Osteoblast (primary cell): Measurements from ENCODE around the gene NCOA6. TPM values are rescaled to one million over a fixed set of nuclear protein-coding genes. Genes with fewer than 3 reads are reported as not detected.

ENCODE experiments used
- DNase-seq: peaks from one replicate; pipeline ENCODE4 v3.0.0; 2011; ENCODE audit warnings: low spot score, mixed read lengths; ENCODE audit not compliant: insufficient read length; ENCODE audit errors: missing footprints
- H2AFZ ChIP-seq: 2 replicates; pipeline ENCODE4 v1.6.0; 2011; ENCODE audit warnings: mild to moderate bottlenecking, low read length
- H3K27ac ChIP-seq: 2 replicates; pipeline ENCODE4 v1.5.1; 2011; ENCODE audit warnings: mild to moderate bottlenecking, low read depth, low read length, moderate library complexity
- H3K27me3 ChIP-seq: 2 replicates; pipeline ENCODE4 v1.6.0; 2012; ENCODE audit warnings: mild to moderate bottlenecking, control low read depth, inconsistent platforms, low read length, moderate library complexity; ENCODE audit not compliant: insufficient read depth
- H3K36me3 ChIP-seq: 2 replicates; pipeline ENCODE4 v1.5.1; 2011; ENCODE audit warnings: mild to moderate bottlenecking, low read length, control low read depth, moderate library complexity; ENCODE audit not compliant: insufficient read depth
- H3K4me1 ChIP-seq: 2 replicates; pipeline ENCODE4 v1.5.1; 2011; ENCODE audit warnings: mild to moderate bottlenecking, low read length, control low read depth, moderate library complexity; ENCODE audit not compliant: insufficient read depth
- H3K4me2 ChIP-seq: 2 replicates; pipeline ENCODE4 v1.6.0; 2011; ENCODE audit warnings: mild to moderate bottlenecking, low read length; ENCODE audit not compliant: insufficient read depth
- H3K4me3 ChIP-seq: fragments of 200-600 bp; sonication (generic); 3 replicates; pipeline ENCODE4 v1.5.1; 2012; ENCODE audit warnings: mild to moderate bottlenecking, low read length, inconsistent platforms; ENCODE audit not compliant: insufficient read depth
- H3K79me2 ChIP-seq: 2 replicates; pipeline ENCODE4 v1.6.0; 2012; ENCODE audit warnings: mild to moderate bottlenecking, low read length, control low read depth, inconsistent platforms; ENCODE audit not compliant: insufficient read depth
- H3K9me3 ChIP-seq: 2 replicates; pipeline ENCODE4 v1.5.1; 2011; ENCODE audit warnings: low read depth, low read length, control low read depth
- H4K20me1 ChIP-seq: 2 replicates; pipeline ENCODE4 v1.6.0; 2012; ENCODE audit warnings: mild to moderate bottlenecking, low read length, control low read depth; ENCODE audit not compliant: insufficient read depth
- total RNA-seq: library from RNA; depleted of rRNA; stranded (reverse); fragments of >200 nt; gene quantifications from 2 replicates; pipeline ENCODE4 v1.2.3, GENCODE V29; 2012
- TF ChIP-seq, protein P1 (sequence below): IDR thresholded peaks from 2 replicates; pipeline ENCODE4 v1.5.1; 2011; ENCODE audit warnings: mild to moderate bottlenecking, low read depth, low read length, moderate library complexity; ENCODE audit errors: extremely low read depth

Gene NCOA6
- total RNA-seq, 1 donor, result 8.7 TPM

DNA sequence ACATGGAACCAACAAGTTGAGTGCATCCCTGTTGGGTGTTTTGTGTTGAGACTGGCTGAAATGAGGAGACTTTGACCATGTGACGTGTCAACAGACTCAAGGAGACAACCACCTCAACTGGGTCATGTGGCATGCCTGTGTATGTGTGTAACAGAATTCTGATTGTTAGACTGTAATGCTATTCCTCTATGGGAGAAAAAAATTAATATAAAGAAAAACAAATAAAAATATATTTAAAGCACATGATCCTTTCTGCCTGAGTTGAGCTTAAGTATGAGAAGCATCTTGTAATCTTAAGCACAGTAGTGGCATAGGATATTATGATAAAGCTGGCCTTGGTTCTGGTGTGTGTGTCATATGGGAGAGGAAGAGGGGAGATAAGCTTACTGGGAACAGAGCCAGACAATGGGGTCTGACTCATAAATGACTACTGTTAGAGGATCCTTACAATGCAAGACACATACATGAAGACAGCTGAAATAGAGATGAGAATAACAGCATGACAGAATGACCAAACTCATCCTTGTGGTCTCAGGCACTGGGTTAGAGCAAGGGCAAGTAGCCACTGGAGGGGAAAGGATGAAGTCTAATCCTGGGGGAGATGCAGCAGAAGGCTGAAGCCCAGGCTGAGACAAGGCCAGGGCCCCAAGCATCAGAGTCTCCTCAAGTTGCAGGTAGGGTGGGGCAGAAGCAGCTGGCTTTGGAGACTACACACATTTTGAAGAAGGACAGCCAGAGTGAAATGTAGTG is 112.1 kb downstream of the NCOA6 start:
- Histone ChIP-seq H4K20me1 (peaks cover 14% of the 10 kb centered on the region), H3K27me3 (no peaks in the 10 kb centered on the region), H3K4me3 (no peak overlapping the region), H3K27ac (peak overlapping the region; percentile 77), H3K4me1 (peaks cover 37% of the 10 kb centered on the region), H3K4me2 (peak overlapping the region; percentile 40), H3K79me2 (no peaks in the 10 kb centered on the region), H3K36me3 (peaks cover 19% of the 10 kb centered on the region), H3K9me3 (no peaks in the 10 kb centered on the region), H2AFZ (no peak overlapping the region)
- TF ChIP-seq, protein P1, sequence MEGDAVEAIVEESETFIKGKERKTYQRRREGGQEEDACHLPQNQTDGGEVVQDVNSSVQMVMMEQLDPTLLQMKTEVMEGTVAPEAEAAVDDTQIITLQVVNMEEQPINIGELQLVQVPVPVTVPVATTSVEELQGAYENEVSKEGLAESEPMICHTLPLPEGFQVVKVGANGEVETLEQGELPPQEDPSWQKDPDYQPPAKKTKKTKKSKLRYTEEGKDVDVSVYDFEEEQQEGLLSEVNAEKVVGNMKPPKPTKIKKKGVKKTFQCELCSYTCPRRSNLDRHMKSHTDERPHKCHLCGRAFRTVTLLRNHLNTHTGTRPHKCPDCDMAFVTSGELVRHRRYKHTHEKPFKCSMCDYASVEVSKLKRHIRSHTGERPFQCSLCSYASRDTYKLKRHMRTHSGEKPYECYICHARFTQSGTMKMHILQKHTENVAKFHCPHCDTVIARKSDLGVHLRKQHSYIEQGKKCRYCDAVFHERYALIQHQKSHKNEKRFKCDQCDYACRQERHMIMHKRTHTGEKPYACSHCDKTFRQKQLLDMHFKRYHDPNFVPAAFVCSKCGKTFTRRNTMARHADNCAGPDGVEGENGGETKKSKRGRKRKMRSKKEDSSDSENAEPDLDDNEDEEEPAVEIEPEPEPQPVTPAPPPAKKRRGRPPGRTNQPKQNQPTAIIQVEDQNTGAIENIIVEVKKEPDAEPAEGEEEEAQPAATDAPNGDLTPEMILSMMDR, result no peak
- DNase-seq, result peak; percentile 98

DNA sequence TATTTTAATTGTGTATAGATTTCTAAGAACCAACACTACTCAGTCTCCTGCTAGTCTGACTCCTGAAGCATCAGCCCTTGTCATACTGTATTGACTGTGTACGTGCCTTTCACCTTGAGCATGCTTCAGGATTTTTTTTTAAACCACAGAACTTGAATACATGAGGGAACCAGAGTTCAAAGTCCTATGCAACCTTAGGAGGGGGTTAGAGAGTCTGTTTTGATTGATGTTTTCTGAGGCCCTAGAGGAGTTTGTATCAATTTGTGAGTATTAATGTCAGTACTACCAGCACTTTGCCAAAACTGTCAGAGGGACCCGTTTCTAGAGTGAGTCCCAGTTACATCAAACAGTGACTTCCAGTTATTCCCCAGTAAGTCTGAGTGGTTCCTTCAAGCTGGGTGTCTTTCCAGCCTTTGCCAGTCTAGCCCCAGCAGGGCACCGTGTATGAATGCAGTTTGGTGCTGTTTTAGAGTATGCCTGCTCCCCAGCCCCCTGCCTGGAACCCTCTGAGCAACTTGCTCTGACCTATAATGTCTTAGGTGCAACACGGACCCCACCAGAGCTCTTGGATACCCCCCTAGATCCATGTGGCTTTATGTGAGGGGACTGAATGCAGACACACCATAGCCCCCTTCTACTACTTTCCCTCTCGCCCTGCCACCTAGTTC is 112.8 kb downstream of the NCOA6 start:
- no peak overlapping the region for H2AFZ ChIP-seq
- peaks cover 32% of the 10 kb centered on the region for H3K4me1 ChIP-seq
- H3K79me2 ChIP-seq, result no peaks in the 10 kb centered on the region
- no peaks in the 10 kb centered on the region for H3K27me3 ChIP-seq
- DNase-seq, result no peak
- no peak overlapping the region for H3K4me3 ChIP-seq
- no peaks in the 10 kb centered on the region for H3K9me3 ChIP-seq
- TF ChIP-seq, protein P1, result no peak
- H4K20me1 ChIP-seq, result peaks cover 14% of the 10 kb centered on the region
- peak overlapping the region; percentile 40 for H3K4me2 ChIP-seq
- peaks cover 19% of the 10 kb centered on the region for H3K36me3 ChIP-seq
- peak overlapping the region; percentile 77 for H3K27ac ChIP-seq

DNA sequence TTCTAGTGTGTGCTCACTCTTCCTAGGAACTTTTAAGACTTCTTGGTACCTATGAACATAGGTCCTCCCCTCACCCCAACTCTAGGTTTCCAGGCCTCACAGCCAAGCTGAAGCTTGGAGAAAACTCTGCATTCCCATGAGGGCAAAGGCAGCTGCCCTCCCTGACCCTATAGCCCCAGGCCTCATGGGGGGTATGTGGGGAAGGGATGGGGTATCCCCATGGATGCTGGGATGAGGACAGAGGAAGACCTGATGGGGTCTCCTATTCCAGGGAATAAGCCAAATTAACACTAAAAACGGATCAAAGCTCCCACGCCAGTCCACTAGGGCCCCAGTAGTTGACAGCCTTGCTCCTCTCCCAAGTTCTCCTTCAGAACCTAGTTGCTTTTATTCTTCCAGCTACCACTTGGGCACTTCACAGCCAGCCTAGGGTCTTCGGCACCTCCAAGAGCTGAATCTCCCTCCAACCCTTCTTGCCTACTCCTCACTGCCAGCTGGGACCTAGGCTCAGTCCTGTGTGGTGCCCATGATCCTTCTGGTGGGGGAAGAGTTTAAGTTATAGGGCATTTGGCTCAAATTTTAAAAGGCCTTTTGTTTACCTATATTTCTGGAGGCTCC is 113.5 kb downstream of the NCOA6 start:
- H3K4me3 ChIP-seq, result no peak overlapping the region
- peaks cover 19% of the 10 kb centered on the region for H3K36me3 ChIP-seq
- H2AFZ ChIP-seq, result no peak overlapping the region
- no peak overlapping the region for H3K27ac ChIP-seq
- no peak overlapping the region for H3K4me2 ChIP-seq
- DNase-seq, result peak; percentile 78
- no peaks in the 10 kb centered on the region for H3K27me3 ChIP-seq
- H3K9me3 ChIP-seq, result no peaks in the 10 kb centered on the region
- H3K4me1 ChIP-seq, result peaks cover 32% of the 10 kb centered on the region
- H4K20me1 ChIP-seq, result peaks cover 14% of the 10 kb centered on the region
- no peaks in the 10 kb centered on the region for H3K79me2 ChIP-seq
- TF ChIP-seq, protein P1, result no peak
